ENCODE data around the gene MAP3K3. TPM values are rescaled to one million over a fixed set of nuclear protein-coding genes. Genes with fewer than 3 reads are reported as not detected.

The MAP3K3 gene
- total RNA-seq, 4 donors from 2014 or later: 31.6 to 55.1 (median 44.3) TPM

GRCh38 chr17:63693411-63694113 is 71.3 kb downstream of the MAP3K3 start:
- Histone ChIP-seq H3K36me3 (peaks cover 64% of the 10 kb centered on the region), H3K27ac (no peak overlapping the region), H3K27me3 (no peaks in the 10 kb centered on the region), H3K9me3 (no peaks in the 10 kb centered on the region), H3K4me1 (peaks cover 14% of the 10 kb centered on the region), H3K4me3 (no peak overlapping the region)
- no peak for TF ChIP-seq POLR2A (IDR thresholded peaks at IDR 0.05)
- TF ChIP-seq POLR2AphosphoS5 (IDR thresholded peaks at IDR 0.05): no peak
- TF ChIP-seq CTCF (IDR thresholded peaks at IDR 0.05): no peak
- no peak for TF ChIP-seq EP300 (IDR thresholded peaks at IDR 0.05)
- no peak for DNase-seq (ENCODE audit: low spot score in 2 of 2)
- WGBS: 92% methylated on average over 6 of the region's 18 CpGs

DNA sequence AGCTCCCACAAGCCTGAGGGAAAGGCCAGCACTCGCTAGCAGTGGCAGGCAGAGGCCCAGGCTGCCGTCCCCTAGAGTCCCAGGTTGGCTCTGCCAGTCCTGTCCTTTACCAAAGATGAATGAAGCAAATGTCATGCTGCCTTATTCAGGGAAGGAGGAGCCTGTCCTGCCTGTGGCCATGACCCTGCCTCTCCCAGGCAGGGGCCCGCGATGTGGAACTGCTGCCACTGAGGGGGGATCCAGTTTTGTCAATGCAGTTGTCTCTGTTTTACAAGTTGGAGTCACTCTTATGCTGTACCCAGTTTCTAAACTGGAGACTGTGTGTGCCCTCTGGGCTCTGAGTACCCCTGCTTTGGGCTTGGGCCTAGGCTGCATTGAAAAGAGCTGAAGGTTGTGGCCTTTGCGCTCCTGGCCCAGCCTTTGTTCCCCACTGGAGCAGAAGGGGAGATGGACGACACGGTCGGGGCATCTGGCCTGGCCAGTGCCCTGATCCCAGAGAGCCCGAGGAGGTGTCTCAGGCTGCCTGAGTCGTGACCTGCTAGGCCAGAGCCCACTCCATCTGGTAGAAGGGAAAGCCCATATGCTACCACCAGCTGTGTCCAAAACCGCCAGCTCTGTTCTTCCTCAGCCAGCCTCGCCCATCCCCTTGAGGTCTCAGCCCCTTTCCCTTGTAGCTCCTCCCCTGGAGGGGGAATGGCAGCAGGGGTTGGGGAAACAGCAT is 72.2 kb downstream of the MAP3K3 start:
- 86% methylated on average over 6 of the region's 12 CpGs for WGBS
- no peak for DNase-seq (ENCODE audit: low spot score in 2 of 2)
- Histone ChIP-seq H3K36me3 (peaks cover 56% of the 10 kb centered on the region), H3K4me3 (no peak overlapping the region), H3K27me3 (no peaks in the 10 kb centered on the region), H3K9me3 (no peaks in the 10 kb centered on the region), H3K4me1 (peaks cover 22% of the 10 kb centered on the region), H3K27ac (no peak overlapping the region)
- TF ChIP-seq POLR2AphosphoS5 (IDR thresholded peaks at IDR 0.05) (no peak), POLR2A (IDR thresholded peaks at IDR 0.05) (no peak), EP300 (IDR thresholded peaks at IDR 0.05) (no peak), CTCF (IDR thresholded peaks at IDR 0.05) (no peak)

GRCh38 chr17:63694950-63695773 is 72.9 kb downstream of the MAP3K3 start:
- Histone ChIP-seq H3K9me3 (no peaks in the 10 kb centered on the region), H3K27me3 (no peaks in the 10 kb centered on the region), H3K4me3 (no peak overlapping the region), H3K27ac (no peak overlapping the region), H3K4me1 (peaks cover 28% of the 10 kb centered on the region), H3K36me3 (peaks cover 48% of the 10 kb centered on the region)
- 69% methylated on average over 14 of the region's 15 CpGs for WGBS
- TF ChIP-seq POLR2A (IDR thresholded peaks at IDR 0.05) (no peak), CTCF (IDR thresholded peaks at IDR 0.05) (no peak), EP300 (IDR thresholded peaks at IDR 0.05) (no peak), POLR2AphosphoS5 (IDR thresholded peaks at IDR 0.05) (no peak)
- DNase-seq (ENCODE audit: low spot score in 2 of 2): no peak

DNA sequence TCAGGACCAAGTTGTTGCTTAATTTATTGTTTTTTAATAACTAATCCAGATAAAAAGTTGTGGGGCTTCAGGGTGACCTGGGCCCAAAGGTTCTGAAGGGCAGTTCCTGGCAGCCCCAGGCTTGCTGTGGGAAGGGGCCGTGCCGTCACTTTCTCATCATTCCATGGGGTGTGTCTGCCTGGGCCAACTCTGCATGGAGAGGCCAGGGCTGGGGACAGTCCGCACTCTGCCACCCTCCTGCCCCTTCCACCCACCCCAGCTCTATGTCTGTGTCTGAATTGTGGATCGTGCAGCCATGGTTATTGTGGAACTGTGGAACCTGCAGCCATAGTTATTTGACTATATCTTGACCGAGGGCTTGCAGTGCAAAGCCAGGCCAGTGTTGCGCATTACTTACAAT is 73.7 kb downstream of the MAP3K3 start:
- WGBS: 93% methylated on average over 6 of the region's 6 CpGs
- TF ChIP-seq EP300 (IDR thresholded peaks at IDR 0.05) (no peak), POLR2AphosphoS5 (IDR thresholded peaks at IDR 0.05) (no peak), CTCF (IDR thresholded peaks at IDR 0.05) (no peak), POLR2A (IDR thresholded peaks at IDR 0.05) (no peak)
- Histone ChIP-seq H3K4me3 (no peak overlapping the region), H3K9me3 (no peaks in the 10 kb centered on the region), H3K27ac (no peak overlapping the region), H3K36me3 (peaks cover 41% of the 10 kb centered on the region), H3K27me3 (no peaks in the 10 kb centered on the region), H3K4me1 (peaks cover 35% of the 10 kb centered on the region)
- no peak for DNase-seq (ENCODE audit: low spot score in 2 of 2)

All from suprapubic skin (tissue), 4 donors.